SK-N-MC (cell line): ENCODE data around the gene CRYGA.

Experiments
- EZH2 ChIP-seq: fragments of 200-600 bp; sonication (generic); IDR thresholded peaks from one replicate; pipeline ENCODE4 v1.6.1; 2017; ENCODE audit warnings: antibody characterized with exemption
- POLR2AphosphoS5 ChIP-seq: IDR thresholded peaks from 2 replicates; pipeline ENCODE4 v1.6.1; 2012; ENCODE audit warnings: mild to moderate bottlenecking, low read depth, low read length, borderline replicate concordance

DNA sequence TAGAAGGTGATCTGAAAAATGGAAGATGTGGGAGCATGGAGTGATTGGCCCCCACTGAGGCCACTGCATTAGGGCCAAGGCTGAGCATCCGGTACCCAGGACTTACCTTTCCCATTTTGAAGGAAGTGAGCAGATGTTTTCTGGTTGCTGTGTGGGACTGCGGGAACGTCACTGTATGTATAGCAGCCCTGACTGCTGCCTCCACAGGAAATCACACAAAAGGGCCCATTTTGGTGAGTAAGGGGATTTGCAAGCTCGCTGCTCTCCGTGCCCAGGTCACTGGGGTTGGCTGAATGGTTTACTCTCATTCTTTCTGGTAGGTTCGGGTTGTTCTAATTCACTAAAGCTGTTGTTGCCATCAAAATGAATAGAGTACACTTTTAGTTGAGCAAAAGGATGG is 17.4 kb downstream of the CRYGA start, which contains the start of gene CRYGB:
- TF ChIP-seq EZH2 (no peak), POLR2AphosphoS5 (no peak)
